WERI-Rb-1 (cell line): ENCODE data around the gene CHCHD2.
"Not testable (repeated sequence)": the region's sequence is repeated elsewhere in the genome, so short reads cannot be mapped to it uniquely, and the experiment has no call there.

Source experiments
- DNase-seq: peaks from one replicate; pipeline ENCODE4 v3.0.0-alpha.2; 2020
- H3K27ac ChIP-seq: fragments of 250-450 bp; sonication (Bioruptor Pico); 2 replicates; pipeline ENCODE4 v1.5.1; 2020; ENCODE audit warnings: mild to moderate bottlenecking, moderate library complexity
- H3K27me3 ChIP-seq: fragments of 250-450 bp; sonication (Bioruptor Pico); 2 replicates; pipeline ENCODE4 v1.5.1; 2021; ENCODE audit warnings: mild to moderate bottlenecking, low read depth, moderate library complexity; ENCODE audit not compliant: insufficient read depth, severe bottlenecking
- H3K36me3 ChIP-seq: fragments of 250-450 bp; sonication (Bioruptor Pico); 2 replicates; pipeline ENCODE4 v1.5.1; 2020; ENCODE audit warnings: mild to moderate bottlenecking, moderate library complexity
- H3K4me3 ChIP-seq: 2 replicates; pipeline ENCODE4 v1.5.1; 2011; ENCODE audit warnings: low read depth, mild to moderate bottlenecking, control low read depth, low read length
- H3K9me3 ChIP-seq: fragments of 250-450 bp; sonication (Bioruptor Pico); 2 replicates; pipeline ENCODE4 v1.5.1; 2021; ENCODE audit warnings: mild to moderate bottlenecking, moderate library complexity; ENCODE audit not compliant: severe bottlenecking
- CTCF ChIP-seq: IDR thresholded peaks from 2 replicates; pipeline ENCODE4 v1.5.1; 2011; ENCODE audit warnings: low read depth, mild to moderate bottlenecking, control low read depth, inconsistent platforms, low read length

Gene CHCHD2, protein sequence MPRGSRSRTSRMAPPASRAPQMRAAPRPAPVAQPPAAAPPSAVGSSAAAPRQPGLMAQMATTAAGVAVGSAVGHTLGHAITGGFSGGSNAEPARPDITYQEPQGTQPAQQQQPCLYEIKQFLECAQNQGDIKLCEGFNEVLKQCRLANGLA

DNA sequence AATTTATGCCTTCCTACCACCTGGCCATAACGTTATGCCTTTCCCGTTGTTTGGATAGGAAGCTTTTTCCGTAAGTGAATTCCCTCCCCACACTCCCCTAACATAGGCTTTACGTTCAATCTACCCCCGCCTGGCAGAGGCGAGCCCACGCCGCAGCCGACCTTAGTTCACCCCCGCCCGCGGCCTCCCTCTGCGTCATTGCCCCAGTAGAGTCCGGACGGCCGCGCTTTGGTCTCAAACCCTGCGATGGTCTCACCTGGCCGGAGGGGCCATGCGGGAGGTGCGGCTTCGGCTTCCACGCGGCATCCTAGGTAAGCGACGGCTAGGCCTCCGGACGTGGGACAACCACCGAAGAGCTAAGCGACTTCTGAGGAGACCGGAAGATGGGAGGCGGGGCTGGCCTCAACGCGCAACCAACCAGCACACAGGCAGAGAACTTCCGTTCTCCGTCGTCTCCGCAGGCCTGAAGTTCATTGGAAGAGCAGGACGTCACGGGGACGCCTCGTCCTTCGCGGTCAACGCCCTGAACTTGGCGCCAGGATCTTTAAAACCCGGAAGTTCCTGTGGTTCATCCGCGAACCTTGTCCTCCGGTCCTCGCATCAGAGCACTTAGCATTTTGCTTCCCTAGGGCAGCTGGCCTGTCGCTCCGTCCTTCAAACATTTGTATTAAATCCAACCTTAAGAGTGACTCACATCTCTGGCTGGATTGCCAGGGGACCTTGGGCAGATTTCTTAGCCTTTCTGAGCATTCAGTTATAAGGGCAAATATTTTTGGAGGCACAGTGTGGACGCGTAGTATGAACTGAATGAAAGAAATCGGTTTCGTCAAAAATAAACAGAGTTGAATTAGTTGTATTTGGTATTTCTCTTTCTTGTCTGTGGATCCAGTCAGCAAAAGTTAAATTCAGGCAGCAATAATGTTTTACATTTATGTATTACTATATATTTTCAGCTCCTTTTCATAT is at the start of gene CHCHD2:
Gene CHCHD2, minus strand, starts transcription at position 369 of the 966 bp plus-strand sequence. Its CDS starts 63 bp downstream, at position 306.
- no peak for TF ChIP-seq CTCF
- Histone ChIP-seq H3K36me3 (peaks cover 39% of the 10 kb centered on the region), H3K4me3 (peak within 1 kb of the TSS; percentile 99), H3K9me3 (no peaks in the 10 kb centered on the region), H3K27me3 (no peaks in the 10 kb centered on the region), H3K27ac (peak within 1 kb of the TSS; percentile 83)
- DNase-seq, result peak; percentile 96

DNA sequence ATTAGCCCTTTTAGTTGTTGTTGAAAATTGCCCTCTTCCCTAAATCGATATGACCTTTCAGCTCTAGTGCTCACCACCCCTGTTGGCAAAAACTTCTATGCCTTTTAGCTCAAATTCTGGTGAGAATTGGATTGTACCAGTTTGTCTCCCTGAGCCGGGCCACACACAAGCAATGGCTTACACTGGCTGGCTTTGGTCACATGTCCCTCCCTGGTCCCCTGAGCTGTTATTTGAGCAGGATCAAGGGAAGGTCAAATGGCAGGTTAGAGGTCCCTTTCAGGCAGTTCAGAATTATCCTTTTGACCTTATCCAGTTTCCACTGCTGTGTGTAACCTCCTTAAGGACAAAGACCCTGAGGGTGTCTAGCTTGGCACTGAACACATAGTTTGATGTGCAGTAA is 24.8 kb upstream of the CHCHD2 start:
- peaks cover 13% of the 10 kb centered on the region for H3K27me3 ChIP-seq
- not testable (repeated sequence) for H3K36me3 ChIP-seq, DNase-seq, H3K4me3 ChIP-seq, H3K9me3 ChIP-seq, H3K27ac ChIP-seq

- no peak for DNase-seq
- no peaks in the 10 kb centered on the region for H3K9me3 ChIP-seq
- H3K27ac ChIP-seq, result no peak overlapping the region
- TF ChIP-seq CTCF, result no peak
- peaks cover 11% of the 10 kb centered on the region for H3K27me3 ChIP-seq
- H3K4me3 ChIP-seq, result no peak overlapping the region
- no peaks in the 10 kb centered on the region for H3K36me3 ChIP-seq
Measured at GRCh38 chr7:56127241-56127975, 21.1 kb upstream of the CHCHD2 start.

DNA sequence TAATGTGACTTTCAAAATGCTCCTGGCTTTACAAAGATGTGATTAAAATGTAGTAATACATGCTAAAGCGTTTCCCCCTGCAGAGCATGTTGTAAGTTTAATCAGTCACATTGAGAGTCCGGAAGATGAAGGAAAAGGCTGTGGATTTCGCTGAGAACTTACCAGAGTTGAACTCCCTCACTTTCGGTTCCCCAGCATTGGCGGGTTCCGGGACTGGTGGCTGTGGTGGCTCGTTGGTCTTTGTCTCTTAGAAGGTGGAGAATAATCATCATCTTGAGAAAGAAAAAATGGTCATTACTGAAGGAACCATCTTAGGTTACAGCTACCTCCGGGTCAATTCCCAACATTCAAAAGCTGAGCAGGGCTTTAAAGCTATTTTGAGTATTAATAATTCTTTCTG is 19.6 kb upstream of the CHCHD2 start:
- H3K36me3 ChIP-seq, result no peaks in the 10 kb centered on the region
- DNase-seq, result no peak
- H3K27ac ChIP-seq, result no peak overlapping the region
- peaks cover 6% of the 10 kb centered on the region for H3K27me3 ChIP-seq
- no peak overlapping the region for H3K4me3 ChIP-seq
- H3K9me3 ChIP-seq, result no peaks in the 10 kb centered on the region
- no peak for TF ChIP-seq CTCF

DNA sequence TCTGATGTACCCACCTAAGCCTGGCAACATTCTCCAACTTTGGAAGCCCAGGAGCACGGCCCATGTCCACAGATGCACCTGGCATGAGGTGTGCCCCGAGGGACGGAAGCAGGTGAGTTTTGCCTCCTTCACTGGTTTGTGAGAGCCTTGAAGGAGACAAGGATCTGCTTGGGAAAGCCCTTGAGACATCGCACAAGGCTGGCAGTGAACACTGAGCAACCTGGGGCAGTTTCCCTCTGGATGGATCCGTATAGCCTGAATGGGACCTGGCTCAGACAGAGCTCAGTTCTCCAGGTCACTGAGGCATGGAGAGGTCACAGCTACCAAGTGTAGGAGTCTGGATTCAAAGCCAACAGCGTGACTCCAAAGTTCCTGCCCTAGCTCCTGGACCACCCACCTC is 18.7 kb upstream of the CHCHD2 start:
- Histone ChIP-seq H3K36me3 (no peaks in the 10 kb centered on the region), H3K9me3 (no peaks in the 10 kb centered on the region), H3K27me3 (peaks cover 4% of the 10 kb centered on the region), H3K27ac (no peak overlapping the region), H3K4me3 (no peak overlapping the region)
- DNase-seq, result no peak
- TF ChIP-seq CTCF, result no peak

DNA sequence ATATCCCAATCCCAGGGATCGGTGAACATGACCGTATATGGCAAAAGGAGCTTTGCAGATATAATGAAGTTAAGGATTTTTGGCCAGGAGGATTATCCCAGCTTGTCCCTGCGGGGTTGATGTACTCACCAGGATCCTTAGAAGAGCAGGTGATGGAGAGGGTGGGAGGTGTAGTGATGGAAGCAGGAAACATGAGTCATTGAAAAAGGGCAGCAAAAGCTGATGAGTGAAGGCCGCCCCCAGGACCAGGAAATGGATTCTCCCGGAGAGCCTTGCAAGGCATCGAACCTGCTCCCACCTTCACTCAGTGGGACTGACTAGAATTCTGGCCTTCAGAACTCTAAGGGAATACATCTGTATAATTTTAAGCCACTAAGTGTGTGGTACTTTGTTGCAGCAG is 15.2 kb upstream of the CHCHD2 start:
- H3K36me3 ChIP-seq, result no peaks in the 10 kb centered on the region
- no peaks in the 10 kb centered on the region for H3K9me3 ChIP-seq
- DNase-seq, result no peak
- no peak for TF ChIP-seq CTCF
- H3K27me3 ChIP-seq, result no peaks in the 10 kb centered on the region
- no peak overlapping the region for H3K4me3 ChIP-seq
- H3K27ac ChIP-seq, result no peak overlapping the region
